T-cell (primary cell): ENCODE results near the gene SPEF1. TPM values are rescaled to one million over a fixed set of nuclear protein-coding genes. Genes with fewer than 3 reads are reported as not detected.

Experiments used
- ATAC-seq, 4 experiments: fragments of 200-7000 bp in 3 of 4; fragments of 150-1000 bp in 1 of 4; cut with Tn5 transposase; replicated peaks in 1 of 4; 1 replicate in 3 of 4; 2 replicates in 1 of 4; pipeline ENCODE4 v1.10.0; 2021; ENCODE audit warnings: moderate library complexity in 3 of 4, mild to moderate bottlenecking in 2 of 4, moderate number of reproducible peaks in 1 of 4
- CTCF ChIA-PET, 2 donors: fragments of 300-600 bp; sonication (Branson Sonifier 250); formaldehyde crosslinking; loops; one replicate each; lab custom pipeline; 2022; ENCODE audit warnings: antibody characterized with exemption in 2 of 2; lab: Charles Lee
- POLR2A ChIA-PET, 2 donors: fragments of 300-600 bp; sonication (Branson Sonifier 250); formaldehyde crosslinking; loops; one replicate each; lab custom pipeline; 2022; ENCODE audit warnings: antibody characterized with exemption in 2 of 2; lab: Charles Lee
- DNase-seq, 35 experiments: peaks; one replicate each; pipeline versions ENCODE4 v3.0.0 to v3.0.0-alpha.2; 2013 to 2023
- H3K27ac ChIP-seq: one replicate; pipeline ENCODE4 v1.5.1; 2013; ENCODE audit warnings: low read length
- H3K27me3 ChIP-seq, 2 experiments: replicated peaks in 1 of 2; 1 replicate in 1 of 2; 2 replicates in 1 of 2; pipeline versions ENCODE4 v1.6.1 to v1.7.0; 2013; ENCODE audit warnings: low read length in 1 of 2, mixed read lengths in 1 of 2; ENCODE audit not compliant: control insufficient read depth in 2 of 2, insufficient read depth in 2 of 2; ENCODE audit errors: extremely low read depth in 1 of 2
- H3K36me3 ChIP-seq, 2 donors: 1 replicate in 1 of 2; 2 replicates in 1 of 2; pipeline versions ENCODE4 v1.6.1 to v1.7.0; 2013; ENCODE audit warnings: low read length in 1 of 2; ENCODE audit not compliant: control insufficient read depth in 2 of 2, insufficient read depth in 1 of 2; ENCODE audit errors: extremely low read depth in 1 of 2
- H3K4me1 ChIP-seq, 2 experiments: 1 replicate in 1 of 2; 2 replicates in 1 of 2; pipeline versions ENCODE4 v1.6.1 to v1.7.0; 2013; ENCODE audit warnings: low read length in 2 of 2, mixed read lengths in 1 of 2; ENCODE audit not compliant: insufficient read depth in 2 of 2, control insufficient read depth in 1 of 2; ENCODE audit errors: extremely low read depth in 1 of 2
- H3K4me3 ChIP-seq, 2 donors: 1 replicate in 1 of 2; 2 replicates in 1 of 2; pipeline versions ENCODE4 v1.5.1 to v1.7.0; 2013; ENCODE audit warnings: mild to moderate bottlenecking in 2 of 2, low read length in 1 of 2, moderate library complexity in 1 of 2; ENCODE audit not compliant: control insufficient read depth in 1 of 2; ENCODE audit errors: extremely low read depth in 1 of 2
- H3K9me3 ChIP-seq: 2 replicates; pipeline ENCODE4 v1.7.0; 2013
- H3K27ac Mint-ChIP-seq, 2 donors: one replicate each; pipeline ENCODE4 v1.8.0; 2020 to 2021; ENCODE audit warnings: mild to moderate bottlenecking in 2 of 2, mixed read lengths in 2 of 2
- H3K27me3 Mint-ChIP-seq, 2 donors: one replicate each; pipeline ENCODE4 v1.8.0; 2021 to 2022; ENCODE audit warnings: mixed read lengths in 2 of 2
- H3K36me3 Mint-ChIP-seq: one replicate; pipeline ENCODE4 v1.8.0; 2021; ENCODE audit warnings: mixed read lengths
- H3K4me1 Mint-ChIP-seq, 3 donors: one replicate each; pipeline ENCODE4 v1.8.0; 2020 to 2022; ENCODE audit warnings: mixed read lengths in 3 of 3, mild to moderate bottlenecking in 1 of 3
- H3K4me3 Mint-ChIP-seq, 3 donors: one replicate each; pipeline ENCODE4 v1.8.0; 2020 to 2022; ENCODE audit warnings: mild to moderate bottlenecking in 3 of 3, mixed read lengths in 3 of 3, moderate library complexity in 3 of 3
- H3K9me3 Mint-ChIP-seq, 3 donors: one replicate each; pipeline ENCODE4 v1.8.0; 2020 to 2022; ENCODE audit warnings: mixed read lengths in 3 of 3
- WGBS: methylation state at CpG from one replicate; pipeline ENCODE4 v1.1.5; 2013; ENCODE audit warnings: missing lambda C conversion rate; ENCODE audit not compliant: insufficient coverage; 5-methylcytosine and 5-hydroxymethylcytosine counted together
- total RNA-seq, 35 experiments: library from RNA in 6 of 35; stranded (reverse) in 6 of 35; fragments of 120-200 nt in 1 of 35; gene quantifications; one replicate each; pipeline versions ENCODE4 v1.2.1 to v1.2.4 and lab custom pipeline; 2013 to 2026

The SPEF1 gene
- total RNA-seq, 5 donors from 2014 or later (not counting 1 experiment from before 2014, with no cell fraction given): 0.16 TPM; not detected in 4

DNA sequence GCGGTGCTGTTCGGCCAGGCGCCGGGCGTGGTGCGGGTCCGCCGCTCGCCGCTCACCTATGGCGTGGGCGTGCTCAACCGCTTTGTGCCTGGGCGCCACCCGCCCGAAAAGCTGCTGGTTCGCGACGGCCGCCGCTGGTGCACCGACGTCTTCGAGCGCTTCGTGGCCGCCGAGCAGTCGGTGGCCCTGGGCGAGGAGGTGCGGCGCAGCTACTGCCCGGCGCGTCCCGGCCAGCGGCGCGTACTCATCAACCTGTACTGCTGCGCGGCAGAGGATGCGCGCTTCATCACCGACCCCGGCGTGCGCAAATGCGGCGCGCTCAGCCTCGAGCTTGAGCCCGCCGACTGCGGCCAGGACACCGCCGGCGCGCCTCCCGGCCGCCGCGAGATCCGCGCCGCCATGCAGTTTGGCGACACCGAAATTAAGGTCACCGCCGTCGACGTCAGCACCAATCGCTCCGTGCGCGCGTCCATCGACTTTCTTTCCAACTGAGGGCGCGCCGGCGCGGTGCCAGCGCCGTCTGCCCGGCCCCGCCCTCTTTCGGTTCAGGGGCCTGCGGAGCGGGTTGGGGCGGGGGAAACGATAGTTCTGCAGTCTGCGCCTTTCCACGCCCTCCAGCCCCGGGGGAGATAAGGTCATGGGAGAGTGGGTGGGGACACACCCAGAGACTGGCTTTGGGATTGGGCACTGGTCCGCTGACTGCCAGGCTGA is 29.4 kb downstream of the SPEF1 start:
- WGBS: 61% methylated on average over 83 of the region's 95 CpGs
- peaks cover 0 to 40% of the 10 kb centered on the region in 2 experiments for H3K27me3 ChIP-seq
- POLR2A ChIA-PET: no interaction called here
- H3K4me1 Mint-ChIP-seq: peaks cover 6 to 16% (median 14%) of the 10 kb centered on the region in 3 donors
- peak overlapping the region in 1 of 2 donors; percentile 70 for H3K27ac Mint-ChIP-seq
- no peak overlapping the region for H3K27ac ChIP-seq
- H3K4me3 Mint-ChIP-seq: peak overlapping the region; percentile 63 to 80 (median 78)
- peak; percentile 18 to 80 (median 52) for ATAC-seq
- no peaks in the 10 kb centered on the region for H3K4me1 ChIP-seq
- no peaks in the 10 kb centered on the region for H3K9me3 ChIP-seq
- peaks cover 3% of the 10 kb centered on the region for H3K36me3 Mint-ChIP-seq
- DNase-seq: peak in 26 of 35 experiments; percentile 9 to 67 (median 32)
- CTCF ChIA-PET: interaction anchor here in 1 of 2 donors (0.9 to 1.5 kb wide), 2 partner anchors 104 to 334 kb away, joined by 6 read pairs; no protein-coding TSS in a partner anchor
- peaks cover 4 to 8% of the 10 kb centered on the region in 2 donors for H3K36me3 ChIP-seq
- H3K9me3 Mint-ChIP-seq: no peaks in the 10 kb centered on the region
- peak overlapping the region in 1 of 2 donors; percentile 11 for H3K4me3 ChIP-seq
- peaks cover 0 to 13% of the 10 kb centered on the region in 2 donors for H3K27me3 Mint-ChIP-seq

DNA sequence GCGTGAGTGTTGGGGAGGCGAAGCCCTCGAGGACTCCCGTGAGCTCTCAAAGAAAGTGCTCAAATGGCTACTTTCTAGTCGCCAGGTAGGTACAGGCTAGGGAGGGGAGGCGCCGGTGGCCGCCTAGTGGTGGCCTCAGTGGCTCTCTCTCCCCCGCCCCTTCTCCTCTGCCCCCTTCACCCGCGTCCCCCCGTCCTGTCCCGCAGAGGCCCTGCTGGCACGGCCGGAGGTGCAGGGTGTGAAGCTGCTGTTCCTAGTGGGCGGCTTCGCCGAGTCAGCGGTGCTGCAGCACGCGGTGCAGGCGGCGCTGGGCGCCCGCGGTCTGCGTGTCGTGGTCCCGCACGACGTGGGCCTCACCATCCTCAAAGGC is 30.0 kb downstream of the SPEF1 start:
- Histone ChIP-seq H3K9me3 (no peaks in the 10 kb centered on the region), H3K27me3 (peaks cover 0 to 44% of the 10 kb centered on the region in 2 experiments), H3K4me1 (no peaks in the 10 kb centered on the region), H3K36me3 (peaks cover 4 to 6% of the 10 kb centered on the region in 2 donors), H3K4me3 (no peak overlapping the region), H3K27ac (no peak overlapping the region)
- Mint-ChIP-seq H3K9me3 (no peaks in the 10 kb centered on the region), H3K36me3 (no peaks in the 10 kb centered on the region), H3K4me1 (peaks cover 6 to 16% (median 14%) of the 10 kb centered on the region in 3 donors), H3K27ac (no peak overlapping the region), H3K27me3 (peaks cover 0 to 18% of the 10 kb centered on the region in 2 donors), H3K4me3 (peak overlapping the region in 2 of 3 donors; percentile 53 to 58)
- POLR2A ChIA-PET: no interaction called here
- 93% methylated on average over 20 of the region's 31 CpGs for WGBS
- DNase-seq: no peak
- no peak for ATAC-seq
- CTCF ChIA-PET: interaction anchor here in 1 of 2 donors (1.0 kb wide), 1 partner anchor 69 kb away, joined by 3 read pairs; the partner anchor contains the start of gene AP5S1

DNA sequence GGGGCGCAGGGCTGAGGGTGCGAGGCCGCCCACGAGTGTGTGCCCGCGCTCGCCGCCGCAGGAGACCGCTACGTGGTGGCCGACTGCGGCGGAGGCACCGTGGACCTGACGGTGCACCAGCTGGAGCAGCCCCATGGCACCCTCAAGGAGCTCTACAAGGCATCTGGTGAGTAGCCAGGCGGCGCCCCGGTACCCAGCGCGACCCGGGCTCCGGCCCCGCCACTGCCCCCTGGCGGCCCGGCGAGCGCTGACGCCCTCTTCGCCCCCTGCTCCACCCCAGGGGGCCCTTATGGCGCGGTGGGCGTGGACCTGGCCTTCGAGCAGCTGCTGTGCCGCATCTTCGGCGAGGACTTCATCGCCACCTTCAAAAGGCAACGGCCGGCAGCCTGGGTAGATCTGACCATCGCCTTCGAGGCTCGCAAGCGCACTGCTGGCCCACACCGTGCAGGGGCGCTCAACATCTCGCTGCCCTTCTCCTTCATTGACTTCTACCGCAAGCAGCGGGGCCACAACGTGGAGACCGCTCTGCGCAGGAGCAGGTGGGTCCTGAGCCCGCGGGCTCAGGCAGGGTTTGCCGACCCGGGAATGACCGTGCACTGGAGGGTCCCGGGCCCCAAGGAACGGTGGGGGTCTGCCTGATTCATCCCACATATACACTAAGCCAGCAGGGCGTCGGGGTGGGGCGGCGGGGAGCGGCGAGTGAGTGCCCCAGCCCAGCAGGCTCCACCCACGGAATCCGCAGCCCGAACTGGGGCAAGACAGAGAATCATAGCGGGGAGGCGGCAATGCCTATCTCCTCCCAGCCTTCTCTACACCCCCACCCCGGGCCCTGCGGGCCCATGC is 31.3 kb downstream of the SPEF1 start:
- DNase-seq (peak in 12 of 35 experiments; percentile 12 to 46 (median 18)), ATAC-seq (peak in 1 of 4 experiments; percentile 13)
- Mint-ChIP-seq H3K27me3 (peaks cover 0 to 23% of the 10 kb centered on the region in 2 donors), H3K9me3 (no peaks in the 10 kb centered on the region), H3K4me3 (peak overlapping the region in 1 of 3 donors; percentile 53), H3K27ac (no peak overlapping the region), H3K36me3 (no peaks in the 10 kb centered on the region), H3K4me1 (peaks cover 10 to 22% (median 20%) of the 10 kb centered on the region in 3 donors)
- no peak overlapping the region for H3K4me3 ChIP-seq
- peaks cover 0 to 8% of the 10 kb centered on the region in 2 experiments for H3K4me1 ChIP-seq
- 69% methylated on average over 61 of the region's 72 CpGs for WGBS
- ChIA-PET POLR2A (interaction anchor here in 1 of 2 donors (0.5 to 0.6 kb wide), 4 partner anchors 16 to 179 kb away, joined by 3 to 10 read pairs (median 3); no protein-coding TSS in a partner anchor), CTCF (interaction anchor here (1.0 kb wide), 2 partner anchors 71 to 73 kb away, joined by 3 read pairs; partner anchors contain the start of gene AP5S1 (in 1 of the 2))
- peaks cover 0 to 57% of the 10 kb centered on the region in 2 experiments for H3K27me3 ChIP-seq
- no peak overlapping the region for H3K27ac ChIP-seq
- no peaks in the 10 kb centered on the region for H3K36me3 ChIP-seq
- H3K9me3 ChIP-seq: no peaks in the 10 kb centered on the region

- ATAC-seq: no peak
- peaks cover 0 to 24% of the 10 kb centered on the region in 2 donors for H3K27me3 Mint-ChIP-seq
- H3K36me3 Mint-ChIP-seq: no peaks in the 10 kb centered on the region
- Histone ChIP-seq H3K4me1 (peaks cover 0 to 13% of the 10 kb centered on the region in 2 experiments), H3K36me3 (no peaks in the 10 kb centered on the region), H3K27me3 (peaks cover 0 to 61% of the 10 kb centered on the region in 2 experiments), H3K27ac (no peak overlapping the region), H3K4me3 (no peak overlapping the region), H3K9me3 (no peaks in the 10 kb centered on the region)
- no peak overlapping the region for H3K27ac Mint-ChIP-seq
- no peaks in the 10 kb centered on the region for H3K9me3 Mint-ChIP-seq
- H3K4me1 Mint-ChIP-seq: peaks cover 13 to 29% (median 26%) of the 10 kb centered on the region in 3 donors
- ChIA-PET POLR2A (interaction anchor here in 1 of 2 donors (0.5 kb wide), 1 partner anchor 180 kb away, joined by 3 read pairs; no protein-coding TSS in a partner anchor), CTCF (interaction anchor here in 1 of 2 donors (1.0 kb wide), 1 partner anchor 72 kb away, joined by 3 read pairs; no protein-coding TSS in a partner anchor)
- DNase-seq: no peak
- 51% methylated on average over 4 of the region's 24 CpGs for WGBS
- H3K4me3 Mint-ChIP-seq: no peak overlapping the region
These were observed 32.1 kb downstream of the SPEF1 start for GRCh38 chr20:3749087-3749688.

DNA sequence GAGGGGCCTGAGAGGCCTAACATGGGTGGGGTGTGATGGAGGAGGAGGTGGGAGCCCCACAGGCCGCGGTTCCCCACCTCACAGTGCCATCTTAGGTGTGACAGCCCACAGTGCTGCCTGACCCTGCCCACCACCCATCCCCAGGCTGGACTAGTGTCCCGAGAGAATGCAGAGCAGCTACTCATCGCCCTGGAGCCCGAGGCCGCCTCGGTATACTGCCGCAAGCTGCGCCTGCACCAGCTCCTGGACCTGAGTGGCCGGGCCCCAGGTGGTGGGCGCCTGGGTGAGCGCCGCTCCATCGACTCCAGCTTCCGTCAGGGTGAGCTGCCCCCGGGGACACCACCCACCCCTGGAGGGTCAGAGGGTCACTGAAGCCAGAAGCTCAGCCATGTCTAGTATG is 33.2 kb downstream of the SPEF1 start:
- Histone ChIP-seq H3K36me3 (no peaks in the 10 kb centered on the region), H3K4me3 (no peak overlapping the region), H3K27ac (no peak overlapping the region), H3K27me3 (peaks cover 0 to 61% of the 10 kb centered on the region in 2 experiments), H3K4me1 (peaks cover 0 to 13% of the 10 kb centered on the region in 2 experiments), H3K9me3 (no peaks in the 10 kb centered on the region)
- no peaks in the 10 kb centered on the region for H3K36me3 Mint-ChIP-seq
- no peak for ATAC-seq
- H3K27ac Mint-ChIP-seq: no peak overlapping the region
- H3K4me1 Mint-ChIP-seq: peaks cover 12 to 28% (median 24%) of the 10 kb centered on the region in 3 donors
- ChIA-PET POLR2A (no interaction called here), CTCF (no interaction called here)
- peaks cover 0 to 24% of the 10 kb centered on the region in 2 donors for H3K27me3 Mint-ChIP-seq
- no peaks in the 10 kb centered on the region for H3K9me3 Mint-ChIP-seq
- no peak overlapping the region for H3K4me3 Mint-ChIP-seq
- DNase-seq: no peak
- 100% methylated on average over 2 of the region's 16 CpGs for WGBS
